Trophoblast cell (in vitro differentiated cells and primary cell): ENCODE results near the gene MRC2.
"Not testable (repeated sequence)": the region's sequence is repeated elsewhere in the genome, so short reads cannot be mapped to it uniquely, and the experiment has no call there.

Experiments used
- DNase-seq, 2 donors: peaks; one replicate each; pipeline ENCODE4 v3.0.0-alpha.2; 2016
- H2AFZ ChIP-seq: 2 replicates; pipeline ENCODE4 v1.6.1; 2013; ENCODE audit warnings: low read length, moderate library complexity, mild to moderate bottlenecking; ENCODE audit not compliant: insufficient read depth, poor library complexity
- H2AK5ac ChIP-seq: 2 replicates; pipeline ENCODE4 v1.6.1; 2013; ENCODE audit warnings: mild to moderate bottlenecking, low read length
- H2BK120ac ChIP-seq: 2 replicates; pipeline ENCODE4 v1.6.1; 2013; ENCODE audit warnings: low read length, mild to moderate bottlenecking, moderate library complexity; ENCODE audit not compliant: insufficient read depth, poor library complexity
- H2BK12ac ChIP-seq: 2 replicates; pipeline ENCODE4 v1.6.1; 2013; ENCODE audit warnings: mild to moderate bottlenecking, low read length, moderate library complexity
- H2BK5ac ChIP-seq: 2 replicates; pipeline ENCODE4 v1.6.1; 2013; ENCODE audit warnings: low read length, low read depth, moderate library complexity, mild to moderate bottlenecking; ENCODE audit not compliant: poor library complexity
- H3K14ac ChIP-seq: 2 replicates; pipeline ENCODE4 v1.6.1; 2013; ENCODE audit warnings: mild to moderate bottlenecking, low read length
- H3K18ac ChIP-seq: 2 replicates; pipeline ENCODE4 v1.6.1; 2013; ENCODE audit warnings: mild to moderate bottlenecking, low read length
- H3K23ac ChIP-seq: 2 replicates; pipeline ENCODE4 v1.6.1; 2013; ENCODE audit warnings: low read length
- H3K27ac ChIP-seq: 2 replicates; pipeline ENCODE4 v1.5.1; 2013; ENCODE audit warnings: low read depth, mild to moderate bottlenecking, inconsistent platforms, low read length, moderate library complexity
- H3K27me3 ChIP-seq: 2 replicates; pipeline ENCODE4 v1.6.1; 2013; ENCODE audit warnings: inconsistent platforms, mild to moderate bottlenecking, low read length, moderate library complexity; ENCODE audit not compliant: insufficient read depth
- H3K36me3 ChIP-seq, 2 experiments: 1 replicate in 1 of 2; 2 replicates in 1 of 2; pipeline ENCODE4 v1.6.1; 2013; ENCODE audit warnings: low read length in 2 of 2, mild to moderate bottlenecking in 2 of 2, moderate library complexity in 1 of 2; ENCODE audit not compliant: insufficient read depth in 2 of 2, control insufficient read depth in 1 of 2
- H3K4ac ChIP-seq: 2 replicates; pipeline ENCODE4 v1.6.1; 2013; ENCODE audit warnings: low read depth, mild to moderate bottlenecking, low read length, moderate library complexity
- H3K4me1 ChIP-seq, 2 experiments: 1 replicate in 1 of 2; 2 replicates in 1 of 2; pipeline ENCODE4 v1.6.1; 2013; ENCODE audit warnings: low read length in 2 of 2, mild to moderate bottlenecking in 2 of 2, moderate library complexity in 1 of 2; ENCODE audit not compliant: insufficient read depth in 2 of 2, control insufficient read depth in 1 of 2
- H3K4me2 ChIP-seq: 2 replicates; pipeline ENCODE4 v1.6.1; 2013; ENCODE audit warnings: inconsistent platforms, mild to moderate bottlenecking, low read length, moderate library complexity
- H3K4me3 ChIP-seq: 2 replicates; pipeline ENCODE4 v1.5.1; 2013; ENCODE audit warnings: mild to moderate bottlenecking, low read depth, low read length, inconsistent platforms
- H3K79me1 ChIP-seq: one replicate; pipeline ENCODE4 v1.6.1; 2013; ENCODE audit warnings: low read length
- H3K79me2 ChIP-seq: 2 replicates; pipeline ENCODE4 v1.6.1; 2013; ENCODE audit warnings: low read length, mild to moderate bottlenecking; ENCODE audit not compliant: control insufficient read depth, insufficient read depth, poor library complexity
- H3K9ac ChIP-seq: 2 replicates; pipeline ENCODE4 v1.6.1; 2013; ENCODE audit warnings: mild to moderate bottlenecking, low read length
- H3K9me3 ChIP-seq: 2 replicates; pipeline ENCODE4 v1.6.1; 2013; ENCODE audit warnings: low read depth, mild to moderate bottlenecking, control low read depth, inconsistent platforms, low read length; ENCODE audit not compliant: insufficient read depth
- H4K12ac ChIP-seq: 2 replicates; pipeline ENCODE4 v1.6.1; 2013; ENCODE audit warnings: low read depth, mild to moderate bottlenecking, low read length, moderate library complexity
- H4K8ac ChIP-seq: 2 replicates; pipeline ENCODE4 v1.6.1; 2013; ENCODE audit warnings: low read depth, mild to moderate bottlenecking, low read length, moderate library complexity
- H4K91ac ChIP-seq: one replicate; pipeline ENCODE4 v1.6.1; 2013; ENCODE audit warnings: low read depth, mild to moderate bottlenecking, low read length, moderate library complexity
- WGBS: extraction: QIAGEN DNeasy Blood & Tissue Kit; methylation state at CpG from one replicate; pipeline ENCODE4 v1.1.7; 2013; ENCODE audit warnings: missing lambda C conversion rate; ENCODE audit not compliant: insufficient read length, insufficient coverage; ENCODE audit errors: extremely low coverage; 5-methylcytosine and 5-hydroxymethylcytosine counted together

The MRC2 gene

GRCh38 chr17:62587554-62587953 is 39.9 kb upstream of the MRC2 start:
- WGBS, result no CpG with 5 or more reads among the region's 2 CpGs

GRCh38 chr17:62588109-62588508 is 39.4 kb upstream of the MRC2 start:
- H3K36me3 ChIP-seq, result peaks cover 13 to 23% of the 10 kb centered on the region in 2 experiments
- no peak overlapping the region for H4K12ac ChIP-seq
- no peak for DNase-seq
- H3K14ac ChIP-seq, result no peak overlapping the region
- H3K23ac ChIP-seq, result no peak overlapping the region
- no CpG with 5 or more reads among the region's 7 CpGs for WGBS
- peak overlapping the region; percentile 8 for H3K18ac ChIP-seq
- H2BK120ac ChIP-seq, result no peak overlapping the region
- no peak overlapping the region for H3K4me2 ChIP-seq
- H3K4ac ChIP-seq, result no peak overlapping the region
- H4K8ac ChIP-seq, result no peak overlapping the region
- H2AK5ac ChIP-seq, result no peak overlapping the region
- H3K4me3 ChIP-seq, result no peak overlapping the region
- H3K79me1 ChIP-seq, result no peaks in the 10 kb centered on the region
- H4K91ac ChIP-seq, result no peak overlapping the region
- H3K9me3 ChIP-seq, result no peaks in the 10 kb centered on the region
- H2AFZ ChIP-seq, result no peak overlapping the region
- H3K27me3 ChIP-seq, result no peaks in the 10 kb centered on the region
- no peak overlapping the region for H3K9ac ChIP-seq
- H2BK5ac ChIP-seq, result no peak overlapping the region
- H3K4me1 ChIP-seq, result no peaks in the 10 kb centered on the region
- no peaks in the 10 kb centered on the region for H3K79me2 ChIP-seq
- H2BK12ac ChIP-seq, result no peak overlapping the region
- no peak overlapping the region for H3K27ac ChIP-seq

More at GRCh38 chr17:62587554-62587953, 39.9 kb upstream of the MRC2 start:
- Histone ChIP-seq H3K79me2 (no peaks in the 10 kb centered on the region), H3K4me2 (no peak overlapping the region), H2BK12ac (no peak overlapping the region), H3K4me3 (no peak overlapping the region), H3K27ac (no peak overlapping the region), H2AFZ (no peak overlapping the region), H4K12ac (no peak overlapping the region), H3K27me3 (no peaks in the 10 kb centered on the region), H3K23ac (no peak overlapping the region), H2AK5ac (no peak overlapping the region), H3K4me1 (no peaks in the 10 kb centered on the region), H2BK120ac (no peak overlapping the region), H3K9me3 (no peaks in the 10 kb centered on the region), H3K14ac (no peak overlapping the region), H2BK5ac (no peak overlapping the region), H3K79me1 (no peaks in the 10 kb centered on the region), H4K8ac (no peak overlapping the region), H3K4ac (no peak overlapping the region), H4K91ac (no peak overlapping the region), H3K9ac (no peak overlapping the region), H3K18ac (no peak overlapping the region), H3K36me3 (peaks cover 13 to 21% of the 10 kb centered on the region in 2 experiments)
- DNase-seq, result no peak

GRCh38 chr17:62591333-62591732 is 36.1 kb upstream of the MRC2 start:
- Histone ChIP-seq H3K27ac (no peak overlapping the region), H3K9ac (no peak overlapping the region)

GRCh38 chr17:62591822-62592221 is 35.6 kb upstream of the MRC2 start:
- H2BK120ac ChIP-seq, result not testable (repeated sequence)

More at GRCh38 chr17:62591333-62591732, 36.1 kb upstream of the MRC2 start:
- Histone ChIP-seq H3K14ac (no peak overlapping the region), H3K9me3 (peaks cover 2% of the 10 kb centered on the region), H2AFZ (no peak overlapping the region), H2AK5ac (no peak overlapping the region), H3K4ac (no peak overlapping the region), H3K23ac (no peak overlapping the region), H3K4me3 (no peak overlapping the region), H3K79me1 (no peaks in the 10 kb centered on the region), H3K36me3 (peaks cover 21 to 32% of the 10 kb centered on the region in 2 experiments), H4K12ac (no peak overlapping the region), H4K8ac (no peak overlapping the region), H3K79me2 (no peaks in the 10 kb centered on the region), H2BK120ac (no peak overlapping the region), H3K18ac (no peak overlapping the region), H3K27me3 (no peaks in the 10 kb centered on the region), H4K91ac (no peak overlapping the region), H2BK12ac (no peak overlapping the region), H2BK5ac (no peak overlapping the region), H3K4me2 (no peak overlapping the region), H3K4me1 (no peaks in the 10 kb centered on the region)
- WGBS, result no CpG with 5 or more reads among the region's 6 CpGs
- no peak for DNase-seq

More at GRCh38 chr17:62591822-62592221, 35.6 kb upstream of the MRC2 start:
- not testable (repeated sequence) for H3K79me2 ChIP-seq, H3K23ac ChIP-seq, H2AK5ac ChIP-seq, H4K12ac ChIP-seq, H3K79me1 ChIP-seq, DNase-seq, H3K9me3 ChIP-seq, H3K9ac ChIP-seq, H2BK5ac ChIP-seq, H3K4me1 ChIP-seq, H3K14ac ChIP-seq, H2BK12ac ChIP-seq, H3K4ac ChIP-seq, H4K91ac ChIP-seq, H2AFZ ChIP-seq, H3K4me2 ChIP-seq, H3K18ac ChIP-seq, H4K8ac ChIP-seq, H3K27me3 ChIP-seq, H3K4me3 ChIP-seq, H3K27ac ChIP-seq
- peaks cover 19 to 31% of the 10 kb centered on the region in 2 experiments for H3K36me3 ChIP-seq
- WGBS, result no CpG with 5 or more reads among the region's 11 CpGs
